Smooth muscle cell (in vitro differentiated cells): Measurements from ENCODE around the gene AIPL1. TPM values are rescaled to one million over a fixed set of nuclear protein-coding genes. Genes with fewer than 3 reads are reported as not detected.
A peak's percentile ranks its signal among the peaks of the same experiment; 100 is the strongest.

Experiments
- DNase-seq: peaks from one replicate; lab custom pipeline; 2025; ENCODE audit not compliant: unreplicated experiment; lab: John Stamatoyannopoulos, UW
- H2AFZ ChIP-seq: fragments of 200-600 bp; sonication (generic); 2 replicates; pipeline ENCODE4 v1.6.0; 2016; ENCODE audit warnings: antibody characterized with exemption, low read depth, mild to moderate bottlenecking
- H3F3A ChIP-seq: fragments of 200-600 bp; sonication (generic); 2 replicates; pipeline ENCODE4 v1.6.0; 2017; ENCODE audit warnings: antibody characterized with exemption, low read depth
- H3K27ac ChIP-seq: fragments of 200-600 bp; sonication (generic); 2 replicates; pipeline ENCODE4 v1.5.1; 2016; ENCODE audit warnings: low read depth, mild to moderate bottlenecking
- H3K27me3 ChIP-seq: fragments of 200-600 bp; sonication (generic); 2 replicates; pipeline ENCODE4 v1.6.1; 2016; ENCODE audit warnings: low read depth, mild to moderate bottlenecking
- H3K36me3 ChIP-seq: fragments of 200-600 bp; sonication (generic); 2 replicates; pipeline ENCODE4 v1.5.1; 2016; ENCODE audit warnings: low read depth
- H3K4me1 ChIP-seq: fragments of 200-600 bp; sonication (generic); 2 replicates; pipeline ENCODE4 v1.5.1; 2016; ENCODE audit warnings: low read depth
- H3K4me2 ChIP-seq: fragments of 200-600 bp; sonication (generic); 2 replicates; pipeline ENCODE4 v1.6.0; 2016; ENCODE audit warnings: mild to moderate bottlenecking
- H3K4me3 ChIP-seq: fragments of 200-600 bp; sonication (generic); 2 replicates; pipeline ENCODE4 v1.5.1; 2016; ENCODE audit warnings: mild to moderate bottlenecking
- H3K79me2 ChIP-seq: fragments of 200-600 bp; sonication (generic); 2 replicates; pipeline ENCODE4 v1.6.0; 2016; ENCODE audit warnings: low read depth, mild to moderate bottlenecking
- H3K9ac ChIP-seq: fragments of 200-600 bp; sonication (generic); 2 replicates; pipeline ENCODE4 v1.6.0; 2016; ENCODE audit warnings: low read depth
- H3K9me3 ChIP-seq: fragments of 200-600 bp; sonication (generic); replicated peaks from 2 replicates; pipeline ENCODE4 v1.5.1; 2016; ENCODE audit warnings: low read depth
- H4K20me1 ChIP-seq: fragments of 200-600 bp; sonication (generic); 2 replicates; pipeline ENCODE4 v1.6.0; 2016; ENCODE audit warnings: low read depth
- CTCF ChIP-seq: fragments of 200-600 bp; sonication (generic); IDR thresholded peaks from 2 replicates; pipeline ENCODE4 v1.5.1; 2017; ENCODE audit warnings: borderline replicate concordance, mild to moderate bottlenecking, antibody characterized with exemption; ENCODE audit not compliant: insufficient read depth, poor library complexity, severe bottlenecking
- WGBS: methylation state at CpG from one replicate; pipeline ENCODE4 v1.1.7; 2016; ENCODE audit warnings: low lambda C conversion rate; 5-methylcytosine and 5-hydroxymethylcytosine counted together
- polyA plus RNA-seq: library from polyadenylated mRNA; unstranded; fragments of >200 nt; fragmentation: Nextera tagmentation; extraction: Ambion mirVana; gene quantifications from 2 replicates; pipeline ENCODE4 v1.2.1, GENCODE V29; 2016
- total RNA-seq: library from RNA; depleted of rRNA; stranded (reverse); fragments of >200 nt; gene quantifications from 2 replicates; pipeline ENCODE4 v1.2.3, GENCODE V29; 2014

The AIPL1 gene
- total and polyA plus RNA-seq, 2 experiments from 2014 or later, result not detected

GRCh38 chr17:6415616-6416015 is 19.3 kb downstream of the AIPL1 start:
- Histone ChIP-seq H3F3A (no peaks in the 10 kb centered on the region), H3K36me3 (no peaks in the 10 kb centered on the region), H3K27me3 (peaks cover 4% of the 10 kb centered on the region), H3K4me3 (no peak overlapping the region), H3K79me2 (no peaks in the 10 kb centered on the region), H3K9me3 (no peaks in the 10 kb centered on the region), H2AFZ (no peak overlapping the region), H3K4me1 (no peaks in the 10 kb centered on the region), H3K4me2 (no peak overlapping the region), H3K27ac (no peak overlapping the region), H4K20me1 (no peaks in the 10 kb centered on the region), H3K9ac (no peak overlapping the region)
- DNase-seq, result no peak
- TF ChIP-seq CTCF, result no peak
- 80% methylated on average over 8 of the region's 8 CpGs for WGBS

DNA sequence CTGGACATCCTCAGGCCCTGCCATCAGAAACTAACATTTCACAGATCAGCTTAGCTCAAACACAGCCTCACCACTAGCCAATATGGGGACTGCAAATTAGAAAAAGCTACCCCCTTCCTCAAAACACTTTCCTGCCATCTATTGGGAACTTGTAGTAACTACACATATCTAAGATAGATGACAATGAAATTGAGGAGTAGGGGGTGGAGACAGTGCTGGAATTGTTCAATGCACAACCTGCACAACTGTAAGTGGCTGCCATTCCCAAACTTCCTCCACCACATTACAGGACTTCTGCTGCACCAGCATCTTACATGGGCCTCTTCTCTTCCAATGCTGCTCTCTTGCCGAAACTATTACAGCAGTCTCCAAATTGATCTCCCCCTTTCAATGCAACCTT is 21.9 kb downstream of the AIPL1 start:
- peak; percentile 46 for TF ChIP-seq CTCF
- Histone ChIP-seq H3K9me3 (no peaks in the 10 kb centered on the region), H3K4me1 (no peaks in the 10 kb centered on the region), H3K79me2 (no peaks in the 10 kb centered on the region), H3K27ac (no peak overlapping the region), H3K27me3 (no peaks in the 10 kb centered on the region), H3K4me3 (no peak overlapping the region), H2AFZ (no peak overlapping the region), H3K9ac (no peak overlapping the region), H3F3A (no peaks in the 10 kb centered on the region), H4K20me1 (no peaks in the 10 kb centered on the region), H3K36me3 (no peaks in the 10 kb centered on the region), H3K4me2 (no peak overlapping the region)
- WGBS, result 89% methylated on average over 1 of the region's 1 CpG
- no peak for DNase-seq

DNA sequence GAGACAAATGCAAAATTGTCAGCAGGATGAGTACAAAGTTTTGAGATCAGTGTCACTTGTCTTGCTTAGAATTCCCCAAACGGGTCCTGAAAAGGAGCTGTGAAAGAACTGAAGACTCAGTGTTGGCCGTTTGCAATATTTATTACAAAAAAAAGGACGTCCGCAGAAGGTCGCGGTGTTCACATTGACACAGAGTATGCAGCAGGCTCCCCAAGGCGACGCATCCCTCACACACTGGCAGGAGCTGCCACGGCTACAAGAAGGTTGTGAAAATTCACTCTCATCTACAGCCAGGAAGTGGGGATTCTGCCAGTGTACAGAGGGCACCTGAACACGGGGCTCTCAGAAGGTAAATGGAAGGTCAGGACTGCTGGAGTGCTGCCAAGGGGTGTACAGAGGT is 26.2 kb downstream of the AIPL1 start:
- DNase-seq, result no peak
- Histone ChIP-seq H3K79me2 (no peaks in the 10 kb centered on the region), H3K9ac (no peak overlapping the region), H3K27me3 (no peaks in the 10 kb centered on the region), H3K9me3 (no peaks in the 10 kb centered on the region), H3K4me2 (no peak overlapping the region), H3K4me1 (no peaks in the 10 kb centered on the region), H3K27ac (no peak overlapping the region), H4K20me1 (no peaks in the 10 kb centered on the region), H3F3A (no peaks in the 10 kb centered on the region), H3K36me3 (no peaks in the 10 kb centered on the region), H3K4me3 (no peak overlapping the region), H2AFZ (no peak overlapping the region)
- WGBS, result 83% methylated on average over 10 of the region's 10 CpGs
- TF ChIP-seq CTCF, result no peak

DNA sequence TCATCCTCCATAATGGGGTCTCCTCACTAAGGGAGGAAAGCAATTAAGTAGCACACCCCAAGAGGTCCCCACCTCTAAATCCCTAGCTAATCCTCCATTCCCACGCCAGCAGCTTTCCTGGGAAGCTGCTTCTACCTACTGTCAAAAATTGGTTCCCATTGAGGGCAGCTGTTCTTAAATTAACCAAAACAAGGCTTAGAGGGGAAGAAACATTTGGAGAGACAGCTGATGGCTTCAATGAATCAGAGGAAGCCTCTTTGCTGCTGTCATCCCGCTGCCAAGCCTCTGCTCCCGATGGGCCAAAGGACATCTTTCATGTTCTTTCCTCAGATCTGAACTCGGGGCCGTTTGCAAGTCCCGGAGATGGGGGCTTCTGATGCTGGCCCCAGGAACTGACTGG is 26.6 kb downstream of the AIPL1 start:
- TF ChIP-seq CTCF, result no peak
- Histone ChIP-seq H3K36me3 (no peaks in the 10 kb centered on the region), H2AFZ (no peak overlapping the region), H3K4me1 (no peaks in the 10 kb centered on the region), H3K9me3 (no peaks in the 10 kb centered on the region), H3K27me3 (no peaks in the 10 kb centered on the region), H3F3A (no peaks in the 10 kb centered on the region), H3K79me2 (no peaks in the 10 kb centered on the region), H3K4me3 (no peak overlapping the region), H3K9ac (no peak overlapping the region), H3K4me2 (no peak overlapping the region), H4K20me1 (no peaks in the 10 kb centered on the region), H3K27ac (no peak overlapping the region)
- 89% methylated on average over 6 of the region's 6 CpGs for WGBS
- DNase-seq, result no peak
